Parietal lobe (tissue), 1 donor: ENCODE results near the gene IL10RB. TPM values are rescaled to one million over a fixed set of nuclear protein-coding genes. Genes with fewer than 3 reads are reported as not detected.

ENCODE experiments used
- total RNA-seq: library from RNA; depleted of rRNA; stranded (reverse); fragments of >200 nt; gene quantifications from one replicate; pipeline ENCODE4 v1.2.3, GENCODE V29; 2014

IL10RB gene
- 10.0 TPM for total RNA-seq

DNA sequence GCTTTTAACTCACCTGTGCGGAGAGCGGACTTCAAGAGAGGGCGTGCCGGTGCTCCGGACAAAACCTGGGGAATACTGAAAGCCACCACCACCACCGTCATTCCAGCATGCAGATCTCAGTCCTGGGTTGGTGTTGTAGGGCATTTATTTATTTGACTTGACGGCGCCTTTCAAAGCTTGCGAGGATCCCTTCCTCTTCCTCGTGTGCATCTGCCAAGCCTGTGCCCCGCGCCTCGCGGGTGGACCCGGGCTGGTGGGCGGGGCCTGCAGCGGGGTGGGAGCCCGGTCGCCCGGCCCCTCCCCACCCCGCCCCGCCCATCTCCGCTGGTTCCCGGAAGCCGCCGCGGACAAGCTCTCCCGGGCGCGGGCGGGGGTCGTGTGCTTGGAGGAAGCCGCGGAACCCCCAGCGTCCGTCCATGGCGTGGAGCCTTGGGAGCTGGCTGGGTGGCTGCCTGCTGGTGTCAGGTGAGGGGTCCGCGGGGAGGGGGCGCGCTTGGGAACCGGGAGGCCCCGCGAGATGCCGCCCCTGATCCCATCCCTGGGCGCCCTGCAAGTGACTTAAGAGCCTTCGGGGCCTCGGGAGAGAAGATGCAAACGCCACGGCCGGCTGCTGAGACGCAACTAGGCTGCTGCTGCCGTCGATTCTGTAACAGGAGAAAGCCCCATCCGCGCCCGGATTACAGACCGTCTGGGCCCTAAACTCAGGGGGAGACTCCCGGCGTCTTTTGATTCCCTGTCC, at the start of gene IL10RB:
Gene IL10RB, plus strand, starts transcription at position 318 of the 739 bp plus-strand sequence. Its CDS starts 99 bp downstream, at position 417.

DNA sequence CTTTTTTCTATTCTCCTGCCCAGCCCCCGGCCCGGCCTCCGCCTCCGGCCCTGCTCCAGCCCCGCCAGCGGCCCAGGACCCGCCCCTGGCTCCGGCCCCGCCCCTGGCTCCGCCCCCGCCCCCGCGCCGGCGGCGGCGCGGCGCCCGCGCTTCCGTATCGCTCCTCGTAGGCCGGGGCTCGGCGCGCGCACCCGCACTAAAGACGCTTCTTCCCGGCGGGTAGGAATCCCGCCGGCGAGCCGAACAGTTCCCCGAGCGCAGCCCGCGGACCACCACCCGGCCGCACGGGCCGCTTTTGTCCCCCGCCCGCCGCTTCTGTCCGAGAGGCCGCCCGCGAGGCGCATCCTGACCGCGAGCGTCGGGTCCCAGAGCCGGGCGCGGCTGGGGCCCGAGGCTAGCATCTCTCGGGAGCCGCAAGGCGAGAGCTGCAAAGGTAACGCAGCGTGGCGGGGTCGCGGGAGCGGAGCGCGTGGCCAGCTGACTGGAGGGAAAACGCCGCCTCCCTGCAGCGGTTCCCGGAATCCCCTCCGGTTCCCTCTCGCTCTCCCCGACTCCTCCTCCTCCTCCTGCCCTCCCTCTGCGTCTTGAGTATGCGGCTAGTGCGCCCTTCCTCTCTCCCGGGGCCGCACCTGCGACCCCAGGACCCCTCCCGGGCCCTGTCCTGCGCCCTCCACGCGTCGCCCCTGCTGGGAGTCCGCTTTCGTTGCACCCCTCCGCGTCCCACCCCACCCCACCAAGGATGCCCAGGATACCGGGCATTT, 36.2 kb upstream of the IL10RB start, which contains the start of gene IFNAR2:
Gene IFNAR2, plus strand, starts transcription at position 155 of the 761 bp plus-strand sequence. CDS start 11,985 bp downstream, outside the sequence.

DNA sequence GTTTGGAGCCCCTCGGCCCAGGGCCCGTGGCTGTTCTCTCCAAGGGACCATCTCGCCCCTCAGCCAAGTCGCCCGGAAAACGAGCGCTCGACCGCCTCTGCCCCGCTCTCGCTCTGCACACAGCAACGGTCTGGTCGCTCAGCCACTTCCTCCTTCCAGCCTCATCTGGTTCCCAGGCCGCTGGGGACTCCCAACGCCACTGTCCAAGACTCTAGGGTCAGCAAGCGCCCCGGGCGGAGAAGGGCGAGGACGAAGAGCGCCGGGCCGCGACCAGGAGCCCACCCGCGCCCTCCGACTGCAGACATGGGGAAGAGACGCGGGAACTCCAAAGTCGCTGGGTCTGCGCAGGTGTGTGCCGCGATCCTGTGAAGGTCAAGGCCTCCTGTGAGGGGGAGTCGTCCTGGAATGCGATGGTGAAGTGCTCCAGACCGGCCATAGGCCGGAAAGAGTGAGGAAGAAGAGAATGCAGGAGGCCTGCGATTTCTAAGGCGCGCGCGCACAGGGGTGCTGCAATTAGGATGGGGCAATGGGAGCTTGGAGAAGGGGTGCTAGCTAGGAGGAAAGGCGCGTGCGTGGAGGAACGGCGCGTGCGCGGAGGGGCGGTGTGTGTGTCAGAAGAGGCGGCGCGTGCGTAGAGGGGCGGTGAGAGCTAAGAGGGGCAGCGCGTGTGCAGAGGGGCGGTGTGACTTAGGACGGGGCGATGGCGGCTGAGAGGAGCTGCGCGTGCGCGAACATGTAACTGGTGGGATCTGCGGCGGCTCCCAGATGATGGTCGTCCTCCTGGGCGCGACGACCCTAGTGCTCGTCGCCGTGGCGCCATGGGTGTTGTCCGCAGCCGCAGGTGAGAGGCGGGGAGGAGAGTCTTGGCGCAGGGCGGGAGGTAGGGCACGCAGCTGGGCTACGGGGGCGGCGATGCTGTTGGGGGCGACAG, 58.4 kb downstream of the IL10RB start, which contains the start of gene IFNAR1:
Gene IFNAR1, plus strand, starts transcription at position 680 of the 931 bp plus-strand sequence. Its CDS starts 86 bp downstream, at position 766.

Other genes with a start within 250 kb of the IL10RB start
- gene OLIG2, start 240.4 kb upstream of the IL10RB start, total RNA-seq, result 18.2 TPM
- 7.5 TPM for gene OLIG1, start 196.2 kb upstream of the IL10RB start, total RNA-seq
- 13.5 TPM for gene IFNAR2, start 36.4 kb upstream of the IL10RB start, total RNA-seq
- gene IFNAR1, start 58.6 kb downstream of the IL10RB start, total RNA-seq, result 44.8 TPM
- gene IFNGR2, start 137.0 kb downstream of the IL10RB start, total RNA-seq, result 37.2 TPM
- gene TMEM50B, start 213.6 kb downstream of the IL10RB start, total RNA-seq, result 37.2 TPM
- gene DNAJC28, start 225.3 kb downstream of the IL10RB start, total RNA-seq, result 5.0 TPM